MCF 10A (cell line): Measurements from ENCODE around the gene EPO. TPM values are rescaled to one million over a fixed set of nuclear protein-coding genes. Genes with fewer than 3 reads are reported as not detected.

Source experiments
- BruUV-seq: library from RNA; stranded (reverse); fragments of 400-500 nt; replicated peaks from 2 replicates; lab custom pipeline; 2021; lab: Mats Ljungman, UMichigan
- CTCF ChIA-PET: fragments of 300-600 bp; sonication (Branson Sonifier 250); formaldehyde crosslinking; extraction: SDS; loops from one replicate; lab custom pipeline; 2021; ENCODE audit warnings: antibody characterized with exemption, inconsistent platforms; lab: Yijun Ruan, JAX
- POLR2A ChIA-PET: fragments of 300-600, 350-650 bp; sonication (Branson Sonifier 250); formaldehyde crosslinking; extraction: SDS; loops from one replicate; lab custom pipeline; 2020; ENCODE audit warnings: antibody characterized with exemption, inconsistent platforms; lab: Yijun Ruan, JAX
- DNase-seq: peaks from one replicate; pipeline ENCODE4 v3.0.0-alpha.2; 2018; ENCODE audit not compliant: unreplicated experiment
- H3K27ac Mint-ChIP-seq: one replicate; pipeline ENCODE4 v1.8.0; 2022; ENCODE audit warnings: mild to moderate bottlenecking, low read depth, mixed read lengths; ENCODE audit not compliant: unreplicated experiment
- H3K27me3 Mint-ChIP-seq: one replicate; pipeline ENCODE4 v1.8.0; 2022; ENCODE audit warnings: mixed read lengths; ENCODE audit not compliant: insufficient read depth, unreplicated experiment
- H3K36me3 Mint-ChIP-seq: one replicate; pipeline ENCODE4 v1.8.0; 2022; ENCODE audit warnings: mild to moderate bottlenecking, moderate library complexity, mixed read lengths; ENCODE audit not compliant: insufficient read depth, unreplicated experiment
- H3K4me1 Mint-ChIP-seq: one replicate; pipeline ENCODE4 v1.8.0; 2022; ENCODE audit warnings: mixed read lengths; ENCODE audit not compliant: insufficient read depth, unreplicated experiment
- H3K4me3 Mint-ChIP-seq: one replicate; pipeline ENCODE4 v1.8.0; 2022; ENCODE audit warnings: mild to moderate bottlenecking, moderate library complexity, mixed read lengths; ENCODE audit not compliant: unreplicated experiment
- H3K9me3 Mint-ChIP-seq: one replicate; pipeline ENCODE4 v1.8.0; 2022; ENCODE audit warnings: mixed read lengths; ENCODE audit not compliant: unreplicated experiment
- intact Hi-C: fragments of 100-400 bp; cut with micrococcal nuclease; formaldehyde crosslinking; loops from 2 replicates; pipeline ENCODE4 v1.14.1; 2022
- total RNA-seq: library from RNA; stranded (reverse); gene quantifications from 2 replicates; pipeline ENCODE4 v1.2.3, GENCODE V29; 2022
- TF ChIP-seq, protein P1 (sequence below): fragments of 200-600 bp; IDR thresholded peaks from one replicate; pipeline ENCODE4 v1.8.0; 2022; ENCODE audit warnings: antibody characterized with exemption, mild to moderate bottlenecking; ENCODE audit not compliant: unreplicated experiment

EPO gene
- total RNA-seq, 1 experiment from 2014 or later: not detected

- H3K4me1 Mint-ChIP-seq: peaks cover 12% of the 10 kb centered on the region
- no peaks in the 10 kb centered on the region for H3K9me3 Mint-ChIP-seq
- peaks cover 45% of the 10 kb centered on the region for H3K36me3 Mint-ChIP-seq
- H3K27me3 Mint-ChIP-seq: no peaks in the 10 kb centered on the region
- intact Hi-C loops: no loop called here
- POLR2A ChIA-PET: interaction anchor here (0.9 to 5.0 kb wide), 4 partner anchors 11 to 242 kb away, joined by 3 to 25 read pairs (median 3); partner anchors contain the start of genes GIGYF1, POP7 and PPP1R35
- H3K27ac Mint-ChIP-seq: no peak overlapping the region
- TSS peak; percentile 71 for BruUV-seq
- CTCF ChIA-PET: interaction anchor here (0.5 to 10.0 kb wide), 4 partner anchors 13 to 115 kb away, joined by 3 to 103 read pairs (median 4); no protein-coding TSS in a partner anchor
- H3K4me3 Mint-ChIP-seq: peak overlapping the region; percentile 6
- TF ChIP-seq, protein P1, sequence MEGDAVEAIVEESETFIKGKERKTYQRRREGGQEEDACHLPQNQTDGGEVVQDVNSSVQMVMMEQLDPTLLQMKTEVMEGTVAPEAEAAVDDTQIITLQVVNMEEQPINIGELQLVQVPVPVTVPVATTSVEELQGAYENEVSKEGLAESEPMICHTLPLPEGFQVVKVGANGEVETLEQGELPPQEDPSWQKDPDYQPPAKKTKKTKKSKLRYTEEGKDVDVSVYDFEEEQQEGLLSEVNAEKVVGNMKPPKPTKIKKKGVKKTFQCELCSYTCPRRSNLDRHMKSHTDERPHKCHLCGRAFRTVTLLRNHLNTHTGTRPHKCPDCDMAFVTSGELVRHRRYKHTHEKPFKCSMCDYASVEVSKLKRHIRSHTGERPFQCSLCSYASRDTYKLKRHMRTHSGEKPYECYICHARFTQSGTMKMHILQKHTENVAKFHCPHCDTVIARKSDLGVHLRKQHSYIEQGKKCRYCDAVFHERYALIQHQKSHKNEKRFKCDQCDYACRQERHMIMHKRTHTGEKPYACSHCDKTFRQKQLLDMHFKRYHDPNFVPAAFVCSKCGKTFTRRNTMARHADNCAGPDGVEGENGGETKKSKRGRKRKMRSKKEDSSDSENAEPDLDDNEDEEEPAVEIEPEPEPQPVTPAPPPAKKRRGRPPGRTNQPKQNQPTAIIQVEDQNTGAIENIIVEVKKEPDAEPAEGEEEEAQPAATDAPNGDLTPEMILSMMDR: no peak
- no peak for DNase-seq
Observed at GRCh38 chr7:100678291-100678984, 41.8 kb upstream of the EPO start.

- CTCF ChIA-PET: interaction anchor here (0.6 to 10.0 kb wide), 4 partner anchors 12 to 196 kb away, joined by 3 to 103 read pairs (median 4); partner anchors contain the start of gene SRRT
Observed at GRCh38 chr7:100679129-100679926, 40.9 kb upstream of the EPO start.

GRCh38 chr7:100679927-100680575, 40.2 kb upstream of the EPO start:
- no TSS peak for BruUV-seq

More at GRCh38 chr7:100679129-100679926, 40.9 kb upstream of the EPO start:
- H3K4me3 Mint-ChIP-seq: no peak overlapping the region
- no peaks in the 10 kb centered on the region for H3K27me3 Mint-ChIP-seq
- H3K9me3 Mint-ChIP-seq: no peaks in the 10 kb centered on the region
- BruUV-seq: TSS peak; percentile 25
- H3K4me1 Mint-ChIP-seq: peaks cover 12% of the 10 kb centered on the region
- TF ChIP-seq, protein P1: no peak
- intact Hi-C loops: no loop called here
- no peak overlapping the region for H3K27ac Mint-ChIP-seq
- no peak for DNase-seq
- POLR2A ChIA-PET: interaction anchor here (0.7 to 1.1 kb wide), 5 partner anchors 17 to 211 kb away, joined by 3 to 4 read pairs (median 3); partner anchors contain the start of genes MOSPD3, POP7 and UFSP1
- H3K36me3 Mint-ChIP-seq: peaks cover 48% of the 10 kb centered on the region

More at GRCh38 chr7:100679927-100680575, 40.2 kb upstream of the EPO start:
- TF ChIP-seq, protein P1: no peak
- H3K4me3 Mint-ChIP-seq: no peak overlapping the region
- peak overlapping the region; percentile 51 for H3K27ac Mint-ChIP-seq
- intact Hi-C loops: no loop called here
- peaks cover 55% of the 10 kb centered on the region for H3K36me3 Mint-ChIP-seq
- H3K9me3 Mint-ChIP-seq: no peaks in the 10 kb centered on the region
- CTCF ChIA-PET: interaction anchor here (0.5 to 10.0 kb wide), 6 partner anchors 11 to 195 kb away, joined by 3 to 103 read pairs (median 3); partner anchors contain the start of gene SRRT
- H3K27me3 Mint-ChIP-seq: no peaks in the 10 kb centered on the region
- DNase-seq: peak; percentile 78
- POLR2A ChIA-PET: interaction anchor here (0.6 to 3.7 kb wide), 10 partner anchors 10 to 255 kb away, joined by 3 to 24 read pairs (median 4); partner anchors contain the start of genes FBXO24, GIGYF1, LRCH4 and MOSPD3
- peaks cover 12% of the 10 kb centered on the region for H3K4me1 Mint-ChIP-seq
